ENCODE data around the gene SFRP5. TPM values are rescaled to one million over a fixed set of nuclear protein-coding genes. Genes with fewer than 3 reads are reported as not detected.

The SFRP5 gene
- total and polyA plus RNA-seq, 10 of the 15 experiments (the other 5 are each of a cell fraction or from before 2014, with no cell fraction given) = not detected

DNA sequence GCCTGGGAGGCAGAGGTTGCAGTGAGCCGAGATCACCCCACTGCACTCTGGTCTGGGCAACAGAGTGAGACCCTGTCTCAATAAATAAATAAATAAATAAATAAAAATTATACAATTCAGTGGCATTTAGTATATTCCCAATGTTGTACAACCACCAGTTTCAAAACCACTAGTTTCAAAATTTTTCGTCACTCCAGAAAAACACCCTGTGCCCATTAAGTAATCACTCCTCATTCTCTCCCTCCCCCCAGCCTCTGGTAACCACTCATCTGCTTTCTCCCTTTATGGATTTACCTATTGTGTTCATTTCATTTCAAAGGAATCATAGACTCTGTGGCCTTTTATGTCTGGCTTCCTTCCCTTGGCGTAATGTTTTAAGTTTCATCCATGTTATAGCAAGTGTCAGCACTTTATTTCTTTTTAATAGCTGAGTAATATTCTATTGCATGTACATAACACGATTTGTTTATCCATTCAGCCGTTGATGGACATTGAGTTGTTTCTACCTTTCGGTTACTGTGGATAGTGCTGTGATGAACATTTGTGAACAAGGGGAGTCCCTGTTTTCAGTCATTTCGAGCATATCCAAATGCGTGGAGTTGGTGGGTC, 48.4 kb upstream of the SFRP5 start (continued):
- TF ChIP-seq, protein P1, sequence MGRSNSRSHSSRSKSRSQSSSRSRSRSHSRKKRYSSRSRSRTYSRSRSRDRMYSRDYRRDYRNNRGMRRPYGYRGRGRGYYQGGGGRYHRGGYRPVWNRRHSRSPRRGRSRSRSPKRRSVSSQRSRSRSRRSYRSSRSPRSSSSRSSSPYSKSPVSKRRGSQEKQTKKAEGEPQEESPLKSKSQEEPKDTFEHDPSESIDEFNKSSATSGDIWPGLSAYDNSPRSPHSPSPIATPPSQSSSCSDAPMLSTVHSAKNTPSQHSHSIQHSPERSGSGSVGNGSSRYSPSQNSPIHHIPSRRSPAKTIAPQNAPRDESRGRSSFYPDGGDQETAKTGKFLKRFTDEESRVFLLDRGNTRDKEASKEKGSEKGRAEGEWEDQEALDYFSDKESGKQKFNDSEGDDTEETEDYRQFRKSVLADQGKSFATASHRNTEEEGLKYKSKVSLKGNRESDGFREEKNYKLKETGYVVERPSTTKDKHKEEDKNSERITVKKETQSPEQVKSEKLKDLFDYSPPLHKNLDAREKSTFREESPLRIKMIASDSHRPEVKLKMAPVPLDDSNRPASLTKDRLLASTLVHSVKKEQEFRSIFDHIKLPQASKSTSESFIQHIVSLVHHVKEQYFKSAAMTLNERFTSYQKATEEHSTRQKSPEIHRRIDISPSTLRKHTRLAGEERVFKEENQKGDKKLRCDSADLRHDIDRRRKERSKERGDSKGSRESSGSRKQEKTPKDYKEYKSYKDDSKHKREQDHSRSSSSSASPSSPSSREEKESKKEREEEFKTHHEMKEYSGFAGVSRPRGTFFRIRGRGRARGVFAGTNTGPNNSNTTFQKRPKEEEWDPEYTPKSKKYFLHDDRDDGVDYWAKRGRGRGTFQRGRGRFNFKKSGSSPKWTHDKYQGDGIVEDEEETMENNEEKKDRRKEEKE (IDR thresholded peaks at IDR 0.05) = no peak
- no peak for TF ChIP-seq SIX5 (IDR thresholded peaks at IDR 0.05; ENCODE audit: low read depth, low read length, severe bottlenecking)

DNA sequence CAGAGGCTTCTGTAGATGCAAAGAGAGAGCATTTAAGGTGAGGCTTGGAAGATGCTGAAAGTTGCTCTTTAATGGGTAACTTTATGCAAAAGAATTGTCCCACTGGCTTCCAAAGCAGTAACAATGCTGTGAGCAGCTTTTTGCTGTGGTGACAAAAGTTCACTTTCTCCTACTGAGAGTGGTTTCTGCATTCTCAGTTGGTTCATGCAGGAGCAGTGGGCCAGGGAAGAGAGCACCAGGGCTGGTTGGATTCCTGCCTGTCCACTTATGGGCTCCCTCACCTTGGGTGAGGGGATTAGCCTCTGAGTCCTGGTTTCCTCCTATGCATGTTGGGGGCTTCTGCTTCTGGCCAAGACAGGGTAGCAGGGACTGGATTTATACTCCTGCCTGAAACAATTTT, 46.8 kb upstream of the SFRP5 start:
- FAIRE-seq = no peak
- ChIA-PET POLR2A (interaction anchor here (0.6 kb wide), 1 partner anchor 66 kb away, joined by 3 read pairs; no protein-coding TSS in a partner anchor), CTCF (no interaction called here), SMC1A (ENCODE audit: uncharacterized antibody, unreplicated experiment) (no interaction called here), RAD21 (ENCODE audit: unreplicated experiment) (no interaction called here)
- no peak overlapping the region for H3K9ac ChIP-seq (ENCODE audit: control insufficient read depth, insufficient read depth, low read length)
- peaks cover 2 to 4% of the 10 kb centered on the region in 2 experiments for H3K27me3 ChIP-seq (replicated peaks in 1 of 2; ENCODE audit: control insufficient read depth in 2 of 2, insufficient read depth in 2 of 2, low read length in 1 of 2)
- no peak overlapping the region for H3K4me3 ChIP-seq
- no peak overlapping the region for H2AFZ ChIP-seq (ENCODE audit: control insufficient read depth, low read depth, low read length)
- in situ Hi-C loops (cut with MboI) = no loop called here
- H3K79me2 ChIP-seq (ENCODE audit: control insufficient read depth, insufficient read depth, low read length) = no peaks in the 10 kb centered on the region
- no peak for ATAC-seq
- H3K36me3 ChIP-seq (ENCODE audit: control insufficient read depth in 2 of 2, insufficient read depth in 2 of 2, low read length in 1 of 2) = no peaks in the 10 kb centered on the region
- no peak overlapping the region for H3K4me2 ChIP-seq (ENCODE audit: control insufficient read depth, insufficient read depth)
- H3K4me1 ChIP-seq (ENCODE audit: control insufficient read depth, insufficient read depth, low read length) = no peaks in the 10 kb centered on the region
- BruUV-seq (replicated peaks) = no TSS peak
- no peak overlapping the region for H3K27ac ChIP-seq (ENCODE audit: control insufficient read depth, insufficient read depth)
- TF ChIP-seq HDAC6 (IDR thresholded peaks at IDR 0.05; ENCODE audit: unreplicated experiment) (no peak), EZH2 (IDR thresholded peaks at IDR 0.05; ENCODE audit: borderline replicate concordance, control insufficient read depth, low read depth, low read length) (no peak), GATAD2B (conservative IDR thresholded peaks at IDR 0.05; ENCODE audit: low read depth) (no peak), STAT3 (IDR thresholded peaks at IDR 0.05; ENCODE audit: low read depth, low read length) (no peak), KAT2A (conservative IDR thresholded peaks at IDR 0.05; ENCODE audit: control insufficient read depth, low read depth, low read length) (no peak), ATF7 (IDR thresholded peaks at IDR 0.05; ENCODE audit: low read depth) (no peak), MTA2 (IDR thresholded peaks at IDR 0.05; ENCODE audit: low read depth) (no peak), ZBED1 (IDR thresholded peaks at IDR 0.05; ENCODE audit: borderline replicate concordance) (no peak)
- TF ChIP-seq, protein P2, sequence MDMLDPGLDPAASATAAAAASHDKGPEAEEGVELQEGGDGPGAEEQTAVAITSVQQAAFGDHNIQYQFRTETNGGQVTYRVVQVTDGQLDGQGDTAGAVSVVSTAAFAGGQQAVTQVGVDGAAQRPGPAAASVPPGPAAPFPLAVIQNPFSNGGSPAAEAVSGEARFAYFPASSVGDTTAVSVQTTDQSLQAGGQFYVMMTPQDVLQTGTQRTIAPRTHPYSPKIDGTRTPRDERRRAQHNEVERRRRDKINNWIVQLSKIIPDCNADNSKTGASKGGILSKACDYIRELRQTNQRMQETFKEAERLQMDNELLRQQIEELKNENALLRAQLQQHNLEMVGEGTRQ (IDR thresholded peaks at IDR 0.05; ENCODE audit: borderline replicate concordance, low read depth, low read length) = no peak
- H4K20me1 ChIP-seq (ENCODE audit: control insufficient read depth, insufficient read depth) = no peaks in the 10 kb centered on the region
- H3K9me3 ChIP-seq (replicated peaks; ENCODE audit: control insufficient read depth, insufficient read depth, low read length) = no peaks in the 10 kb centered on the region
- no peak for DNase-seq (ENCODE audit: low read depth, low spot score)
- intact Hi-C loops (cut with micrococcal nuclease; ENCODE audit: unreplicated experiment) = no loop called here
